H9 (cell line): ENCODE measurements around the gene LRRTM2. TPM values are rescaled to one million over a fixed set of nuclear protein-coding genes. Genes with fewer than 3 reads are reported as not detected.

Source experiments
- DNase-seq: peaks from one replicate; pipeline ENCODE4 v3.0.0-alpha.2; 2017
- H2AFZ ChIP-seq: one replicate; pipeline ENCODE4 v1.6.1; 2013; ENCODE audit warnings: mild to moderate bottlenecking, low read length, control low read depth, moderate library complexity
- H2AK5ac ChIP-seq: 2 replicates; pipeline ENCODE4 v1.6.1; 2013; ENCODE audit warnings: low read length, control low read depth, mixed read lengths; ENCODE audit not compliant: insufficient read length
- H2BK120ac ChIP-seq: one replicate; pipeline ENCODE4 v1.6.1; 2013; ENCODE audit warnings: low read depth, mild to moderate bottlenecking, low read length, control low read depth, inconsistent platforms; ENCODE audit not compliant: poor library complexity, severe bottlenecking
- H2BK12ac ChIP-seq: 2 replicates; pipeline ENCODE4 v1.6.1; 2013; ENCODE audit warnings: low read length, control low read depth, mixed read lengths, low read depth; ENCODE audit not compliant: insufficient read length
- H2BK15ac ChIP-seq: 2 replicates; pipeline ENCODE4 v1.6.1; 2013; ENCODE audit warnings: low read depth, low read length, control low read depth
- H2BK20ac ChIP-seq: one replicate; pipeline ENCODE4 v1.6.1; 2013; ENCODE audit warnings: low read depth, mild to moderate bottlenecking, low read length, control low read depth, inconsistent platforms; ENCODE audit not compliant: poor library complexity, severe bottlenecking
- H2BK5ac ChIP-seq: 2 replicates; pipeline ENCODE4 v1.6.1; 2013; ENCODE audit warnings: low read length, control low read depth, mixed read lengths; ENCODE audit not compliant: insufficient read length
- H3K14ac ChIP-seq: 2 replicates; pipeline ENCODE4 v1.6.1; 2013; ENCODE audit warnings: low read length, control low read depth; ENCODE audit not compliant: insufficient read depth
- H3K18ac ChIP-seq: 2 replicates; pipeline ENCODE4 v1.6.1; 2013; ENCODE audit warnings: low read depth, mild to moderate bottlenecking, mixed read lengths, low read length, control low read depth; ENCODE audit not compliant: insufficient read length
- H3K23ac ChIP-seq: 2 replicates; pipeline ENCODE4 v1.6.1; 2013; ENCODE audit warnings: low read length, control low read depth, mixed read lengths, low read depth; ENCODE audit not compliant: insufficient read length
- H3K23me2 ChIP-seq: 2 replicates; pipeline ENCODE4 v1.6.1; 2013; ENCODE audit warnings: low read depth, mild to moderate bottlenecking, mixed read lengths, low read length, control low read depth; ENCODE audit not compliant: insufficient read length, poor library complexity, severe bottlenecking
- H3K27ac ChIP-seq: 2 replicates; pipeline ENCODE4 v1.5.1; 2013; ENCODE audit warnings: low read length, control low read depth, mixed read lengths, low read depth; ENCODE audit not compliant: insufficient read length
- H3K27me3 ChIP-seq: 2 replicates; pipeline ENCODE4 v1.6.1; 2013; ENCODE audit warnings: low read length, control low read depth, inconsistent platforms; ENCODE audit not compliant: insufficient read depth
- H3K4ac ChIP-seq: 2 replicates; pipeline ENCODE4 v1.6.1; 2013; ENCODE audit warnings: low read depth, mild to moderate bottlenecking, control low read depth, inconsistent platforms, low read length, moderate library complexity
- H3K4me1 ChIP-seq: 2 replicates; pipeline ENCODE4 v1.6.1; 2013; ENCODE audit warnings: low read length, control low read depth, inconsistent platforms; ENCODE audit not compliant: insufficient read depth
- H3K4me2 ChIP-seq: 2 replicates; pipeline ENCODE4 v1.6.1; 2013; ENCODE audit warnings: low read length, control low read depth, mixed read lengths; ENCODE audit not compliant: insufficient read length, insufficient read depth
- H3K56ac ChIP-seq: 2 replicates; pipeline ENCODE4 v1.6.1; 2013; ENCODE audit warnings: low read depth, mild to moderate bottlenecking, mixed read lengths, low read length, control low read depth; ENCODE audit not compliant: insufficient read length
- H3K79me1 ChIP-seq: 2 replicates; pipeline ENCODE4 v1.6.1; 2013; ENCODE audit warnings: low read depth, mild to moderate bottlenecking, moderate library complexity, low read length, control low read depth, inconsistent platforms; ENCODE audit not compliant: insufficient read depth, poor library complexity, severe bottlenecking
- H3K79me2 ChIP-seq: 2 replicates; pipeline ENCODE4 v1.6.1; 2013; ENCODE audit warnings: low read length, control low read depth, inconsistent platforms; ENCODE audit not compliant: insufficient read depth
- H3K9ac ChIP-seq: 2 replicates; pipeline ENCODE4 v1.6.1; 2013; ENCODE audit warnings: low read length, control low read depth, mixed read lengths; ENCODE audit not compliant: insufficient read length; ENCODE audit errors: extremely low read depth
- H3K9me3 ChIP-seq: one replicate; pipeline ENCODE4 v1.6.1; 2013; ENCODE audit warnings: low read depth, low read length, inconsistent platforms; ENCODE audit not compliant: control insufficient read depth
- H3T11ph ChIP-seq: one replicate; pipeline ENCODE4 v1.6.1; 2013; ENCODE audit warnings: mild to moderate bottlenecking, low read length, control low read depth, inconsistent platforms
- H4K20me1 ChIP-seq: one replicate; pipeline ENCODE4 v1.6.1; 2013; ENCODE audit not compliant: control insufficient read depth, insufficient read length, insufficient read depth
- H4K5ac ChIP-seq: 2 replicates; pipeline ENCODE4 v1.6.1; 2013; ENCODE audit warnings: low read depth, mild to moderate bottlenecking, mixed read lengths, low read length, control low read depth; ENCODE audit not compliant: insufficient read length
- H4K8ac ChIP-seq: replicated peaks from 2 replicates; pipeline ENCODE4 v1.6.1; 2013; ENCODE audit warnings: low read length, control low read depth, mixed read lengths, low read depth; ENCODE audit not compliant: insufficient read length
- H4K91ac ChIP-seq: 2 replicates; pipeline ENCODE4 v1.6.1; 2013; ENCODE audit warnings: low read depth, mild to moderate bottlenecking, moderate library complexity, mixed read lengths, low read length, control low read depth; ENCODE audit not compliant: insufficient read length
- H3K27ac Mint-ChIP-seq, 3 experiments: 2 replicates in 2 of 3; 3 replicates in 1 of 3; pipeline ENCODE4 v1.8.0; 2020 to 2021; ENCODE audit warnings: mixed read lengths in 3 of 3, mild to moderate bottlenecking in 1 of 3, moderate library complexity in 1 of 3
- H3K27me3 Mint-ChIP-seq: 2 replicates; pipeline ENCODE4 v1.8.0; 2021; ENCODE audit warnings: low read depth, mild to moderate bottlenecking, moderate library complexity, mixed read lengths
- H3K36me3 Mint-ChIP-seq, 3 experiments: 2 replicates in 2 of 3; 3 replicates in 1 of 3; pipeline ENCODE4 v1.8.0; 2020 to 2021; ENCODE audit warnings: low read depth in 3 of 3, mixed read lengths in 3 of 3; ENCODE audit not compliant: insufficient read depth in 1 of 3
- H3K4me1 Mint-ChIP-seq, 2 experiments: 2 replicates each; pipeline ENCODE4 v1.8.0; 2020; ENCODE audit warnings: mixed read lengths in 2 of 2
- H3K4me3 Mint-ChIP-seq, 2 experiments: 2 replicates in 1 of 2; 3 replicates in 1 of 2; pipeline ENCODE4 v1.8.0; 2020 to 2021; ENCODE audit warnings: mild to moderate bottlenecking in 2 of 2, mixed read lengths in 2 of 2, moderate library complexity in 1 of 2
- H3K9me3 Mint-ChIP-seq, 2 experiments: 2 replicates in 1 of 2; 3 replicates in 1 of 2; pipeline ENCODE4 v1.8.0; 2020; ENCODE audit warnings: mild to moderate bottlenecking in 2 of 2, mixed read lengths in 2 of 2, moderate library complexity in 1 of 2
- CTCF ChIP-seq: fragments of 200-600 bp; sonication (generic); conservative IDR thresholded peaks from 3 replicates; pipeline ENCODE4 v1.8.0; 2021; ENCODE audit warnings: antibody characterized with exemption, mild to moderate bottlenecking
- WGBS: extraction: QIAGEN DNeasy Blood & Tissue Kit; methylation state at CpG from one replicate; pipeline ENCODE4 v1.1.7; 2013; ENCODE audit warnings: missing lambda C conversion rate, low lambda C conversion rate, mixed read lengths; ENCODE audit not compliant: insufficient read length; ENCODE audit errors: extremely low coverage; 5-methylcytosine and 5-hydroxymethylcytosine counted together
- total RNA-seq: library from RNA; stranded (reverse); gene quantifications from 2 replicates; pipeline ENCODE4 v1.2.1, GENCODE V29; 2021

The LRRTM2 gene
- total RNA-seq, 1 experiment from 2014 or later, result not detected

DNA sequence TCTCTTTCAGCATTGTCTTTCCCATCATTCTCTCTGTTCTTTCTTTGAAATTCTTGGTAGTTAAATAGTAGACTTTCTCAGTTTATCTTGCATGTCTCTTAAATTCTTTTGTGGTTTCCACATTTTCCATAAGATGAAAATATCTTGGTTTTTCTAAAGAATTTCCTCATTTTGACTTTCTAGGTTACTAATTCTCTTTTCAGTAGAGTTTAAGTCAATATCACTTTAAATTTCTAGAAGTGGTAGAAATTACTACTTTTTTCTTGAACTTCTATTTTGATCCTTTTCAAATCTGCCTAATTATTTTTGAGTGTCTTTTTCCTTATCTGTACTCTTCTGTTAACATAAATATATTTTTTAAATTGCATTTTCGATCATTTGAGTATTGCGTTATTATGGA is 23.6 kb upstream of the LRRTM2 start:
- Histone ChIP-seq H3K18ac (no peak overlapping the region), H3K27ac (no peak overlapping the region), H3K9ac (no peak overlapping the region), H4K20me1 (no peaks in the 10 kb centered on the region), H3K4me1 (no peaks in the 10 kb centered on the region), H3K79me2 (no peaks in the 10 kb centered on the region), H3K27me3 (no peaks in the 10 kb centered on the region), H2BK120ac (no peak overlapping the region), H2BK15ac (no peak overlapping the region), H4K5ac (no peak overlapping the region), H2BK5ac (no peak overlapping the region), H3T11ph (no peak overlapping the region), H2AK5ac (no peak overlapping the region), H3K14ac (no peak overlapping the region), H4K91ac (no peak overlapping the region), H2BK20ac (no peak overlapping the region), H3K23ac (no peak overlapping the region), H3K79me1 (peaks cover 4% of the 10 kb centered on the region), H3K4ac (no peak overlapping the region), H3K4me2 (no peak overlapping the region), H4K8ac (no peak overlapping the region), H2BK12ac (no peak overlapping the region), H3K56ac (no peak overlapping the region), H3K9me3 (no peaks in the 10 kb centered on the region), H2AFZ (no peak overlapping the region), H3K23me2 (no peaks in the 10 kb centered on the region)
- Mint-ChIP-seq H3K27ac (peak overlapping the region in 1 of 3 experiments; percentile 66; a peak in 1 of 7 replicates), H3K36me3 (peaks cover 13 to 59% (median 48%) of the 10 kb centered on the region in 3 experiments; a peak in 6 of 7 replicates), H3K4me3 (no peak overlapping the region), H3K4me1 (peaks cover 7 to 8% of the 10 kb centered on the region in 2 experiments), H3K9me3 (no peaks in the 10 kb centered on the region), H3K27me3 (no peaks in the 10 kb centered on the region)
- no CpG with 5 or more reads among the region's 2 CpGs for WGBS
- no peak for TF ChIP-seq CTCF
- no peak for DNase-seq
